Skin of body (tissue), 2 donors: ENCODE data around the gene ATP7A. TPM values are rescaled to one million over a fixed set of nuclear protein-coding genes. Genes with fewer than 3 reads are reported as not detected.
"Not testable (repeated sequence)": the region's sequence is repeated elsewhere in the genome, so short reads cannot be mapped to it uniquely, and the experiment has no call there.

Experiments used
- DNase-seq: peaks from one replicate; lab custom pipeline; 2025; lab: John Stamatoyannopoulos, UW
- total RNA-seq: library from RNA; depleted of rRNA; stranded (reverse); fragments of >200 nt; gene quantifications from one replicate; pipeline ENCODE4 v1.2.3, GENCODE V29; 2014

The ATP7A gene
- total RNA-seq, 1 donor from 2014 or later, result 20.4 TPM

DNA sequence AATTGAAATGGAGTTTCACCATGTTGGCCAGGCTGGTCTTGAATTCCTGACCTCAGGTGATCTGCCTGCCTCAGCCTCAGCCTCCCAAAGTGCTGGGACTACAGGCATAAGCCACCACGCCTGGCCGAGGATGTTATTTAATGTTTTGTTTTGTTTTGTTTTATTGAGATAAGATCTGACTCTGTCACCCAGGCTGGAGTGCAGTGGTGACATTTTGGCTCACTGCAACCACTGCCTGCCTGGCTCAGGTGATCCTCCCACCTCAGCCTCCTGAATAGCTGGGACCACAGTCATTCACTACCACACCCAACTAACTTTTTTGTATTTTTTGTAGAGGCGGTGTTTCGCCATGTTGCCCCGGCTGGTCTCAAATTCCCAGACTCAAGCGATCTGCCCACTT is 34.5 kb downstream of the ATP7A start:
- not testable (repeated sequence) for DNase-seq

DNA sequence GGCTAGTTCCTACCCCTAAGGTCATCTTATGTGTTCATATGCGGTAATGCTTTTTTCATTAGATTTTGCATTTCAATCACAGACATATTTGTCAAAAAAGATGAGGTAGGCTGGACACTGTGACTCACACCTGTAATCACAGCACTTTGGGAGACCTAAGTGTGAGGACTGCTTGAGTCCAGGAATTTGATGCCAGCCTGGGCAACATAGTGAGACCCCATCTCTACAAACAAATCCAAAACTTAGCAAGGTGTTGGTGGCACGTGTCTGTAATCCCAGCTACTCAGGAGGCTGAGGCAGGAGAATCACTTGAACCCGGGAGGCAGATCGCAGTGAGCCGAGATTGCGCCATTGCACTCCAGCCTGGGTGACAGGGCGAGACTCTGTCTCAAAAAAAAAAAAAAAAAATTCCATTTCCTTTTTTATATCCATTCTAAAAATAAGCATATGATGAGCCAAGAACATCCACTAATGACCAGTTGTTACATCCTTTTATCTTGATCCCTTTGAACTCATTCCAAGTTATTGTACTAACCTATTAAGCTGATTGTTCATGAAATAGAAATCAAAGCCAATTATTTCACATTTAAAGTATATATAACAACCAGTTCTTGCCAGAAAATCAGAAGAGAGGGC is 35.5 kb downstream of the ATP7A start:
- DNase-seq, result no peak

DNA sequence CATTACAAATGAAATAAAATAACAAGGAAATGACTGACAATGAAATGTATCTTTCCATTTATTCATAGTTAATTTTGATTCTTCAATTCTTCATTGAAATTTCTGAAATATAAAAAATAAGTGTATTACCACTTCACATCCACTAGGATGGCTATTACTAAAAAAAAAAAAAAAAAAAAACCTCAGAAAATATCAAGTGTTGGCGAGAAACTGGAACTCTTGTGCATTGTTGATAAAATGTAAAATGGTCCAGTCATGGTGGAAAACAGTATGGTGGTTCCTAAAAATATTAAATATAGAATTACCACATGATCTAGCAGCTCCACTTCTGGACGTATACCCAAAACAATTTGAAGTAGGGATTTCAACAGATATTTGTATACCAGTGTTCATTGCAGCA is 36.1 kb downstream of the ATP7A start:
- no peak for DNase-seq

DNA sequence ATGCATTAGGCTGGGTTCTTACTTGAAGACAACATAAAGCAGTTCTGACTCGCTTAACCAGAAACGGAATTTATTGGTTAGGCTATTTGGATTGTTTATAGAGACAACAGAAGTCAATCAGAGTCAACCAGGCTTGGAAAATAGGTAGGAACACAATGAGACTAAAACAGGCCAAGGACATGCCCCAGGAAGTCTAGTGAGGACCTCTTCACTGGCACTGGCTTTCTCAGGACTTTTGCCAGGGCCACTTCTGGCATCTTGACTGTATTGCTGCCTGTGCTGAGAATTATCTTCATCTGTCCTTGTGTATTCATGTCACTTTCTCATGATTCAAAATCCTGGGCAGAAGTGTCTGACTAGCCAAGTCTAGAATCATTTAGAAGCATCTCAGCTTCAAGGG is 39.3 kb downstream of the ATP7A start:
- DNase-seq, result peak; percentile 40

DNA sequence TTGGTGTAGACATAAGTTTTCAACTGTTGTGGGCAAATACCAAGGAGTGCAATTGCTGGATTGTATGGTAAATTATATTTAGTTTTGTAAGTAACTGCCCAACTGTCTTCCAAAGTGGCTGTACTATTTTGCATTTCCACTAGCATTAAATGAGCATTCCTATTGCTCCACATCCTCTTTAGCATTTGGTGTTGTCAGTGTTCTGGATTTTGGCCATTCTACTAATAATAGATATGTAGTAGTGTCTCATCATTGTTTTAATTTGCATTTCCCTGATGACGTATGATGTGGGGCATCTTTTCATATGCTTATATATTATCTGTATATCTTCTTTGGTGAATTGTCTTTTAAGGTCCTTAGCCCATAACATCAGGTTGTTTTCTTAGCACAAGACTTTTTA is 41.7 kb downstream of the ATP7A start:
- no peak for DNase-seq

DNA sequence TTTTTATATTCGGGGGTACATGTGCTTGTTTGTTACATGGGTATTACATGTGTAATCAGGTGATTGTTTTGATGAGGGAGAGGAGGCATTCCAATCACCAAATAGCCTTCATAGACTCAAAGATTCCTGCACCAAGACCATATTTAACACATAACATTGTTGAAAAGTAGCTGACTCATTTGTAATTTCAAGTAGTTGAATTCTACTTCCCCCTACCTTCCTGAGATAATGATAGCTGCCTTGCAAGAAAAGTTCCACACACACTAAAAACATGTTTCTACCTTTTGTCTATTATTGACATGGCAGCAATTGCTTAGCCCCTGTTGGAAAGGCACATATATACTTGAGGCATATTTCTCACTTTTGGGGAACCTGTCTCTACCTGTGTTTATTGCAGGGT is 42.8 kb downstream of the ATP7A start:
- DNase-seq, result no peak

DNA sequence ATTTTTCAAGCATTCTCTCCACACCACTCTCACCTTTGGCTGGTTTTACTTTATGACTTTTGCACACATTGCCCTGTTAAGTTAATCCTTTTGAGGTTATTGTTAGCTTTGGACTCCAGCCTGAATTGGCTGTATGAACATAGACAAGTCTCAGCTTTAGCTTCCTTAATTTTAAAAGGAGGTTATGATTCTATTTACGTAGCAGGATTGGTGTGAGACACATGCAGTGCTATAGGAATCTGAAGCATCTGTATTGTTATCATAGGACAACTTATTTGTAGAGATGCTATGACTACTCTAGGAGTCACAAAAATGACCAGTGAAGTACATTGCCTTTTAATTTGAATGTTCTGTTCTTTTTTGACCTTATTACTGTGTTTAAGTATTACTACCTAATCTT is 43.2 kb downstream of the ATP7A start:
- DNase-seq, result no peak

DNA sequence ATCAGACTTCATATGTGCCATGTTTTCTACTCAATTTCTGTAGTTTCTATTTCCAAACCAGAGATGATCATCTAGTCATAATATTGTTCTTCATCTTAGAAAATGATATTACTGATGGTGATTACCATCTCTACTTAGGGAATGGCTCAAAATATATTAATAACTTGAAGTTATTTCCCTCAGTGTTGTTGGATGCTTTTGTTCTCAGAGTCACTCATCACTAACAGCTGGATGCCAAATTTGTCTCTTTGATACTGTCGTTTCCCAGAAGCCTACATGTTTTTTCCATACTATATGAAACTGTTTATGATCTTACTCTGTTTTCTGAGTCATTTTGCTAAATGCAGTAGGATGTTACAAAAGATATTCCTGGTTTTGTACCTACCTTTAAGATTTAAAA is 50.1 kb downstream of the ATP7A start:
- DNase-seq, result no peak

DNA sequence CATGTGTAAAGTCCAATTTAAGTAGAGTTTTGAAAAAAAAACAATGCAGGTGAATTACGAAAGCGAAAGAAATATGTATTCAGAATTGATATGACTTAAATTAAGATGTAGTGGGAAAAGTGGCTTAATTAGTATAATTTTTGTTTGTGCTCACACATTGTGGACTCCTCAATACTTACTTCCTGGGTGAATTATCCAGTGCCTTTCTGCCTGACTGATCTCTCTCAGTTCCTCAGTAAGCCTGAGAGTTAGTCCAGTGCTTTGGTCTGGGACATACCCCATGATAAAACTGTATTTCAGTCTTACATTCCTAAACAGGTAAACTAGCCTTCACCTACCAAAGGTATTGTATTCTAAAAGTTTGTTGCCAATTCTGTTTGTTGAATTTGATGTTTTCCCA is 50.6 kb downstream of the ATP7A start:
- DNase-seq, result no peak

DNA sequence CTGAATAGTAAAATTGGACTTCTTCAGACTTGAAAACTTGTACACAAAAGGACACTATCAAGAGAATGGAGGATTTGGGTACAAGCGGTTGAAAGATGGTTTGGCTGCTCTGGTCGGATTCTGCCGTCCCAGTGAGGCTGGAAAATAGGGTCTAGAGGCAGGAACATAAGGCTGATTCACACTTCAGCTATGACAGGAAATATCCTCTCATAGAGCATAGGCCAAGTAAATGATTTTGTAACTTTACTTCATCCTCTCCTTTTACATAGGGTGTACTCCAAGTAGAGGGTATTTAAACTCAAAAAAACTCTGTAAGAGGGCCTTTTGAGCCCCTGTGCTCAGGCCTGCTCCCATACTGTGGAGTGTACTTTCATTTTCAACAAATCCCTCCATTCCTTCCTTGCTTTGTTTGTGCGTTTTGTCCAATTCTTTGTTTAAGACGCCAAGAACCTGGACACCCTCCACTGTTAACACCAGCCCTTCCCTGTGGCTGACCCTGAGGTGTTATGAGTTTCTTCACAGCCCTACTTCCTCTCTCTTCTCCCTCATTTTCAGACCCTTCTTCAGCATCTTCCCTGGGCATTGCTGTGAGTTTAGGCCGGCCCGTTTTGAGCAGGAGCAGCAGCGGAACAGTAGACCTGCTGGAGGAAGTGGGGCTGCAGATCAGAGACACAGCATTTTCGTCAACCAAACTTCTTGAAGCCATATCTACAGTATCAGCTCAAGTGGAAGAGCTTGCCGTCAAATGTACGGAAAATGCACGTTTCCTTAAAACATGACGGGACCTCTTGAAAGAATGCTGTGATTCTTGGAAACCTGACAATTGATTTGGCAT is 51.8 kb downstream of the ATP7A start:
- no peak for DNase-seq

DNA sequence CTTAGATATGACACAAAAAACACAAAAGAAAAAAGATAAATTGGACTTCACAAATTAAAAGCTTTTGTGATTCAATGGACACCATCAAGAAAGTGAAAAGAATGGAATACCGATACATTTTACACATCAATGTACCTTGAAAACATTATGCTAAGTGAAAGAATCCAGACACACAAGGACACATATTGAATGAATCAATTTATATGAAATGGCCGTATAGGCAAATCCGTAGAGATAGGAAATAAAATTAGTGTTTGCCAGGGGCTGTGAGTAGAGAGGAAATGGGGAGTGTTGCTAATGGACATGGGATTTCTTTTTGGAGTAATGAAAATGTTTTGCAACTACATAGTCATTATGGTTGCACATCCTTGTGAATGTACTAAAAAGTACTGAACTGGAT is 55.9 kb downstream of the ATP7A start:
- DNase-seq, result no peak

DNA sequence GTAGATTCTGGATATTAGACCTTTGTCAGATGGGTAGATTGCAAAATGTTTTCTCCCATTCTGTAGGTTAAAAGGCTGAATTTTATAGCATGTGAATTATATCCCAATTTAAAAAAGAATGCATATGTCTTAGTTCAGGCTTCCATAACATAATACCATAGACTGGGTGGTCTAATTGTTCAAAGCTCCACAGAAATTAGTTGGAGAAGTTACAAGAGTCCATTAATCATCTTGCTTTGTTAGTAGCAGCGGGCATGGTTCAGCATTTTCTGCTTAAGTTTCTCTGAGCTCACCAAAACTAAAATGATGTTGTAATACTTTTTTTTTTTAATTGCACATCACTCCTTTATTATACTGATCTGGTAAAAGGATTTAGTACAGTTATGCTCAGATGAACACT is 57.1 kb downstream of the ATP7A start:
- DNase-seq, result peak; percentile 0

DNA sequence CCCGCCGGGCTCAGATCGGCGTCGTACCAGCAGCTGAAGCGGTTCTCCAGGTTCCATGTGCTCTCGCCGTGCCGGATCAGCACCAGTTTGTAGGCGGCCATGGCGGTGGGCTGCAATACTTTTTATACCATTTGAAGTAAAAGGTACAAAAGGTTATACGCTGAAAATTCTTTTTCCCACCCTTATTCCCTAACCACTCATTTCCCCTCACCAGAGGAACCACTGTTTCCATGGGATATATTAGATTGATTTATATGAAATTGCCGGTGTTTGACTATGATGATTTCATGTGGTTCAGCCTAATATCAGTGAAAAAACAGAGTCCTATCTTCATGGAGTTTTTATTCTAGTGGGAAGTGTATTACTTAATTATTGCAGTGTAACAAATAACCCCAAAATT is 59.0 kb downstream of the ATP7A start, which contains the start of gene PGAM4:
PGAM4 (minus strand) TSS at position 101 of the 400 bp plus-strand sequence; CDS start at position 101, 0 bp downstream.
- DNase-seq, result no peak

DNA sequence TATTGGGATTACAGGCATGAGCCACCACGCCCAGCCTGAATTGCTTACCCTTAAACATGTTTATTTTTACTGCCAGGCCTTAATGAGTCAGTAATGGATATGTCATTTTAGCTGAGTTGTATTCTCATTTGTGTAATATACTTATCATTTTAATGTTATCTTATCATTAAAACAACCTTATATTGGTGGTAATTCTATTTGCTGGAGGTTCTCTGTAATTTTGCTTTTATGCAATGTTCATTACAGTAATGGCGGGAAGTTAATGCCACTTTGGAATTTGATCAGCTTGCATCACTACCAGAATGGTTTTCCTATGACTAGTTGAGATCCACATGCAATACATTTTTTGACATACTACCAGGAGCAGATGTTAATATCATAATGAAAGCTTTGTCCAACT is 65.3 kb downstream of the ATP7A start:
- no peak for DNase-seq

DNA sequence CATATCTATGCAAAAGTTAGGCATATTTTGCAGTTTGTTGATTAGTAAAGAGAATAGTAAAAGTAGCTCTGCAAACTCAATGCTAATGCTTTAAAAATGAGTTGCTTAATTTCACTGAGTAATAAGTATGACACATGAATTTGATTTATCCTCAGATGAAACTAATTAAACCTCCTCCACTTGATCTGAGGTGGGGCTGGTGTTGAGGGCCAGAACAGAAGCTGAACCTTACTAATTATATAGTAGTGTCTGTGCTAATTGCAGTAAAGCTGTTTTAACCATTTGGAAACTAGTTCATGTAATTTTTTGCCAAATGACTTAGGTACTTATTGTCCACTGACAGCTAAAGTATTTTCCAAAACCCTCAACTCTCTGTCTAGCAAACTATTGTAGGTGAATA is 66.6 kb downstream of the ATP7A start:
- no peak for DNase-seq

DNA sequence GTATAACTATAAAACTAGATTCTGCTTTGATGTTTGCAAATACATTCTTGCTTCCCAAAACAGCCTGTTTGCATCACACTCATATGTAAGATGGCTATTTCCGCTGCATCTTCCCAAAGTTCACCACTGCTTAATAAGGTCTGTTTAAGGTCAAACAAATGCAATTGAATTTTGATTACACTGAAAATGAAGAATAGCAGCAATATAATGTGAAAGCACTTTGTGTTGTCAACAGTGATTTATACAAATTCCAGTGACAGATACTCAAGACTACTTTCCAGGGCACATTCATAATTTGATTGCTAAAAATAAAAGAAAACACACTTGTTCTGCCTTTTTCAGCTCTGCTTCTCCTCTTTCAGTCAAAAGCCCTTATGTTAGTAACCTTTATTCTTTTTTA is 67.0 kb downstream of the ATP7A start:
- no peak for DNase-seq

DNA sequence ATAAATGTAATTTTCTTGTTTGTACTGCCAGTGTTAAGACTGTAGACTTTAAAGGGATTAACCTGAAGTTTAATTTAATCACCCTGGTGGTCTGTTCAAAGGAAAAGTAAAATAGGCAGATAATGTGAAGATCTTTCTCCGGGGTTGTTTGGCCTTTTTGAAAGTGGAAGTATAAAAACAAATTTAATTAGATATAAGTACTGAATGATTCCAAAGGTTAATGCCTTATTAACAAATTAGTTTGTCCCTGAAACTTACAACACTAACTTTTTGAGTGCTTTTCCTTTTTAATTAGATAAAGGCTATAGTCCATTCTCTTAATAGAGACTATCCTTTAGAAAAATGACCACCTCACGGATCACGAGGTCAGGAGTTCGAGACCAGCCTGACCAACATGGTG is 69.4 kb downstream of the ATP7A start:
- no peak for DNase-seq

DNA sequence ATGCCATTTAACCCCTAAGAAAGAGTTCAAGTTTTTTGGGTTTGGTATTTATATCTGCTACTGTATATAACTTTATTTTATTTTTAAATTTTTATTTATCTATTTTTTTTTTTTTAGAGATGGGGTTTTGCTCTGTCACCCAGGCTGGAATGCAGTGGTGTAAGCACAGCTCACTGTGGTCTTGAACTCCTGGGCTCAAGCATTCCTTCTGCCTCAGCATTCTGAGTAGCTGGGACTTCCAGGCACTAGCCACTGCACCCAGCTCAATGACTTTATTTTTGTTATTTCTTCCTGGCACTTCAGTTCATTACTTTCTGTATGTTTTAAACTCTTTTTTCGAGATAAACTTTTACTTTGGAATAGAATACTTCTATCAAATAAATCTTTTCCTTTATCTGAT is 101.4 kb downstream of the ATP7A start:
- no peak for DNase-seq

DNA sequence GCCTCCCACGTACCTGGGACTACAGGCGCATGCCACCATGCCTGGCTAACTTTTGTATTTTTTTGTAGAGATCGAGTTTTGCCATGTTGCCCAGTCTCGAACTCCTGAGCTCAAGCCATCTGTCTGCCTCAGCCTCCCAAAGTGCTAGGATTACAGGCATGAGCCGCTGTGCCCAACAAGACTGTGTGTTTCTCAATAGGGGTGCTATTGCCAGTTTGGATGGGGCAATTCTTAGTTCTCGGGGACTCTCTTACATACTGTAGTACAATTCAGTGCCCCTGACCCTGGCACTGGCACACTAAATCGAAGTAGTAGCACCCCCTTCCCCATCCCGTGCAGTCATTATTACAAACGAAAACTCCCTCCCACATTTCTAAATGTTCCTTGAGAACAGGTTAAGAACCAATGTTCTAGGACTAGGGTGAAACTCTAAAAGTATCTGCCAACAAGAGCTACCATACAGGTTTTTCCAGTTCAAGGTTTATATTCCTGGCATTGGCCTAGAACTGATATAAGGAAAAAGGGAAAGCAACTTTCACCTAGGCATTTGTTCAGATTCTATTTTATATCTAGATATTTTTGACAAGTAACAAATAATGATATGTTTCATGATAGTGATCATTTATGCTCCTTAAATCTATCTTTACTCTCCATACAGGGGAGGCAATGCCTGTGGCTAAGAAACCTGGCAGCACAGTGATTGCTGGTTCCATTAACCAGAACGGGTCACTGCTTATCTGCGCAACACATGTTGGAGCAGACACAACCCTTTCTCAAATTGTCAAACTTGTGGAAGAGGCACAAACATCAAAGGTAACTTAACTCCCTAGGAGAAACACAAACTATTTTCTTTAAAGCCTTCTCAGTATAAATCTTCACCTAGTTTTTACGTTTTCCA is 109.3 kb downstream of the ATP7A start:
- DNase-seq, result no peak

DNA sequence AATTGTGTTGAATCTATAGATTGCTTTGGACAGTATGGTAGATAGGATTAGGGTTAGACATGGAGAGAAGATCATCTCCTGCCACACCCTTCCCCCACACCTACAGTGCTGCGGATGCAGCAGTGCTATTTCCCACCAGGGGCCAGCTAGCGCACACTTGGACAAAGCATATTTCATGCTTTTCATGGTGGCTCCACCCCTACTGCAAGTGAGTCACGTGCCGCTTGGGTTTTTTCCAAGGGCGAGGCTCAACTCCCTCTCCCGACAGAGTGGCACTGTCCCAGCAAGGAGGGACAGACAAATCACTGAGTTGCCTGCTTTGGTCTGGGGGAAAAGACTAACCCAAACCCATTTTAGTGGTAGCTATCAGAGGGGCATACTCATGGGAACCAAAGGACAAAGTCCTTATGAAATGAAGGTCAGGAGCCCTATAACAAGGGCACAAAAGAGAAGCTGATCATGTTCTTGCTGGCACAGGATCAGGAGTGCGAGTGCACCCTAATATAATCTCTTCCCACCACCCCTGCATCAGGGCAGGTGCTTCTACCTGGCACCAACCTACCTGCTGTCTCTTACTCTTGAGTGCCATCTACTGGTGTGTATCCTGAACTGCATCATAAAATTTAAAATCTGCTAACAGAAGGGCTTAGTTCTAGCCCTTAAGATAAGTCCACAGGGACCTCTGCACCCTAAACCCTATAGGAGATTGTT is 114.0 kb downstream of the ATP7A start:
- no peak for DNase-seq

DNA sequence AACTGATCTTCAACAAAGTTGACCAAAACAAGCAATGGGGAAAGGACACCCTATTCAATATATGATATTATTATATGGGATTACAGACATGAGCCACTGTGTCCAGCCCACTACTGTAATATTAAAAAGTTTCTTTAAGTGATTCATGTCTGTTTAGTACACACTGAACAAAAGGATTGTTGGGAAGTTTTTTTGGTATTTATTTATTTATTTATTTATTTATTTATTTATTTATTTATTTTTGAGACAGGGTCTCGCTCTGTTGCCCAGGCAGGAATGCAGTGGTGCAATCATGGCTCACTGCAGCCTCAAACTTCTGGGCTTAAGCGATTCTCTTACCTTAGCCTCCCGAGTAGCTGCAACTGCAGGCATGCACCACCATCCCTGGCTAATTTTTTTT is 117.3 kb downstream of the ATP7A start:
- DNase-seq, result no peak
